Peyer's patch (tissue), 4 donors: ENCODE measurements around the gene KPNA3.

Source experiments
- POLR2A ChIP-seq, 2 donors: fragments of 450-650 bp; IDR thresholded peaks; one replicate each; pipeline ENCODE4 v1.5.1; 2017; ENCODE audit warnings: antibody characterized with exemption in 2 of 2, mild to moderate bottlenecking in 2 of 2, moderate library complexity in 2 of 2
- TF ChIP-seq, protein P1 (sequence below), 6 experiments: fragments of 450-650 bp in 4 of 6; fragments of 200-600 bp in 2 of 6; sonication (generic) in 1 of 6; IDR thresholded peaks; one replicate each; pipeline ENCODE4 v1.5.1; 2017 to 2019; ENCODE audit warnings: antibody characterized with exemption in 6 of 6, mild to moderate bottlenecking in 3 of 6, moderate library complexity in 1 of 6

DNA sequence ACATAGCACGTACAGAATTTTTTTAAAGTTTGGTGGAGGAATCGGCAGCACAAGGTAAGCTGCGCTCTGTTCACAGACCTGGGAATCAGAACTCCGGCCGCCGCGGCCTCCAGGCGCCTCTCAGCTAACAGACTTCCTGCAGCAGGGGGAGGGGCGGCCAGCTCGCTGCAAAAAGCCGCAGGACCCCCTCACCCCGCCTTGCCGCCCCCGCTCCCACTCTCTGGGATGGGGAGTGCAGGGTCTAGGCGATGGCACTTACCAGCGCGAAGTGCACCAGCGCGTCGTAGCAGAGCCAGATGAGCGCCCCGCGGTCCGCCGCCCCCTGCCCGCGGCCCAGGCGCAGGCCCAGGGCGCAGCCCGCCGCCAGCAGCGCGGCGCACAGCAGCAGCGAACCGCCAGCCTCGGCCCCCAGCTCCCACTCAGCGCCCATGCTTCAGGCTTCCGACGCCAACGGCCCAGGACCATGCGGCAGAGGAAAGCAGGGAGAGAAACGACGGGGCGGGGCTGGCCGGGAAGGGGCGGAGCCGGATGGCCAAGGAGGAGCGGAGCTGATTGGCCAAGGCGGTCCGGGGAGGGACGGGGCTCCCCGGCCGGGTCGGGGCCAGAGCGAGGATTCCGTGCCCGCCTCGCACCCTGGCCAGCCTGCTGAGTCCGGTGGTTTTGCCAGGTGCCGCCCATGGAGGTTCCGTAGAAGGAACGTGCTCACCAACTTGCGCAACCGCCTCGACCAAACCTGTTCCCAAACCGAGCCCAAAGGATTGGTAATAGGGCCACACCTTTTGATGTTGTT is 101.3 kb downstream of the KPNA3 start, which contains the start of gene EBPL:
- TF ChIP-seq, protein P1, sequence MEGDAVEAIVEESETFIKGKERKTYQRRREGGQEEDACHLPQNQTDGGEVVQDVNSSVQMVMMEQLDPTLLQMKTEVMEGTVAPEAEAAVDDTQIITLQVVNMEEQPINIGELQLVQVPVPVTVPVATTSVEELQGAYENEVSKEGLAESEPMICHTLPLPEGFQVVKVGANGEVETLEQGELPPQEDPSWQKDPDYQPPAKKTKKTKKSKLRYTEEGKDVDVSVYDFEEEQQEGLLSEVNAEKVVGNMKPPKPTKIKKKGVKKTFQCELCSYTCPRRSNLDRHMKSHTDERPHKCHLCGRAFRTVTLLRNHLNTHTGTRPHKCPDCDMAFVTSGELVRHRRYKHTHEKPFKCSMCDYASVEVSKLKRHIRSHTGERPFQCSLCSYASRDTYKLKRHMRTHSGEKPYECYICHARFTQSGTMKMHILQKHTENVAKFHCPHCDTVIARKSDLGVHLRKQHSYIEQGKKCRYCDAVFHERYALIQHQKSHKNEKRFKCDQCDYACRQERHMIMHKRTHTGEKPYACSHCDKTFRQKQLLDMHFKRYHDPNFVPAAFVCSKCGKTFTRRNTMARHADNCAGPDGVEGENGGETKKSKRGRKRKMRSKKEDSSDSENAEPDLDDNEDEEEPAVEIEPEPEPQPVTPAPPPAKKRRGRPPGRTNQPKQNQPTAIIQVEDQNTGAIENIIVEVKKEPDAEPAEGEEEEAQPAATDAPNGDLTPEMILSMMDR (IDR thresholded peaks at IDR 0.05): no peak
- peak in 1 of 2 donors; percentile 35 for TF ChIP-seq POLR2A (IDR thresholded peaks at IDR 0.05)
